ENCODE measurements around the gene DBF4B.
"Not testable (repeated sequence)": the region's sequence is repeated elsewhere in the genome, so short reads cannot be mapped to it uniquely, and the experiment has no call there.

DBF4B gene, protein sequence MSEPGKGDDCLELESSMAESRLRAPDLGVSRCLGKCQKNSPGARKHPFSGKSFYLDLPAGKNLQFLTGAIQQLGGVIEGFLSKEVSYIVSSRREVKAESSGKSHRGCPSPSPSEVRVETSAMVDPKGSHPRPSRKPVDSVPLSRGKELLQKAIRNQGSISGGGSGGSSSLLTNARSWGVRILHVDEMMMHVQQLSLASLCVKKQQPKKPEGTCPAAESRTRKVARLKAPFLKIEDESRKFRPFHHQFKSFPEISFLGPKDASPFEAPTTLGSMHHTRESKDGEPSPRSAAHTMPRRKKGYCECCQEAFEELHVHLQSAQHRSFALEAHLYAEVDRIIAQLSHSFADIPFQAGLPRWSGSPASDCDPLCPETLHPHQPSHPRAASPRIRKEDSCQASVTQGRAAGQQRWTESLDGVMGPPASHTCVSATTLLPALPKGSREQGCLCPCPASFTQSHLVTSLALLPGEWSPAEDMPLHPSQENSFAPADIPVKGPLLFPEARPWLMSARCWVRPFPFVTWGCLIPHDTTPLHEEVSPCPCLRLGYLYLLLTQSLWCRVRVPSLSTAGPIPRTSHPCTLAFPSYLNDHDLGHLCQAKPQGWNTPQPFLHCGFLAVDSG

GRCh38 chr17:44708401-44709263 lies at the start of gene DBF4B:
TSS of gene DBF4B (plus strand) at chr17:44708665. CDS start at chr17:44708821, 156 bp downstream.
- peak; percentile 83 to 95 for DNase-seq

GRCh38 chr17:44661835-44662234 lies 46.6 kb upstream of the DBF4B start:
- no peak for DNase-seq

GRCh38 chr17:44663095-44663494 lies 45.4 kb upstream of the DBF4B start:
- DNase-seq: no peak

DNA sequence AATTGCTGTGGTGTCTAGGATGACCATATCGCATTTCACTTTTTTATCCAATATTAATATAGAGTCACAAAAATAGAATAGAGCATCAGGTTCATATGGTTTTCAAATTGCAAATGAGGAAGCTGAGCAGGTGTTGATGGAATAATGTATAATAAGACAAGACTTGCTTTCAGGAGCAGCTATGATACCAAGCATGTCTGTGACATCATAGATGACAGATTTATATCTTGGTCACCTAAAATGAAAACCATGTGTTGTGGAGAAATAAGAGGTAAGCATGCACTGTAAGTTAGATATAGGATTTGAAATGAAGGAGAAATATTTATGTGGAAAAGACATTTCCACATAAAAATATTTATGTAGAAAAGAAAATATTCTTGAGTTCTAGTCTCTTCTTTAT lies 43.6 kb upstream of the DBF4B start:
- no peak for DNase-seq

DNA sequence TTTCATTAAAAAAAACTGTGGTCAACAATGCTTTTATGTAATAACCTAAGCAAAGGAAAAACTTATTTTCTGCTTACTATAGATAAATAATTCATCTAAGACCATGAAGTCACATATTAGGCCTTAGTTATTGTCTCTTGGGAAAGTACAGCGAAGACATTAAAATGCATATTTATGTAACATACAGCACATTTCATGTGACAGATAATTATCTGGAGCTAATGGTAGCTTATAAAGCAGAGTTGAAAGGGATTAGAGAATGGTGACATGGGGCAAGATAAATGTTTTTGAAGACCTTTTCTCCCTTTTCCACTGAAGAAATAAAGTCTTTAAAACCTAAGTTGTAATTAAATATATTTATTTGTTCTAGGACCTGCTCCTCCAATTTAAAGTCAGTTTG lies 42.5 kb upstream of the DBF4B start:
- DNase-seq: no peak

- peak in 1 of 2 experiments; percentile 24 for DNase-seq
These were observed 35.9 kb upstream of the DBF4B start for GRCh38 chr17:44672479-44673093.

DNA sequence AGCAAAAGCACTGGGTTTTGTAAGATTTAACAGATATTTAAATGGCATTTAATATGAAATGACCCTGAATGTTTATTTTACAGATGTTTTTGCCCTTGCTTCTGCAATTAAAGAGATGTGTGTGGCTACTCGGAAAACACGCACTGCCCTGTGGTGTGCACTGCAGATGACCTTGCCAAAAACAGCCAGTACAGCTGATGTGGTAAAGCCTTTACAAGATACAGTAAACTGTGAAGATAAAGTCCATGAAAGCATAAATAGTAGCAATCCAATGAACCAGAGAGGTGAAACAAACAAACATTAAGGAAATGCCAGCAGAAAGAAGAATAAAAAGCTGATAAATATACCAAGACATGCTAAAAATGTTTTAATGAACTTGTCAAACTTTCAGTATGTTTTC lies 34.6 kb upstream of the DBF4B start:
- no peak for DNase-seq

- no peak for DNase-seq
These were observed 31.3 kb upstream of the DBF4B start for GRCh38 chr17:44677136-44677535.

- not testable (repeated sequence) for DNase-seq
These were observed 25.2 kb upstream of the DBF4B start for GRCh38 chr17:44683303-44683702.

GRCh38 chr17:44687756-44688155 lies 20.7 kb upstream of the DBF4B start:
- DNase-seq: no peak

DNA sequence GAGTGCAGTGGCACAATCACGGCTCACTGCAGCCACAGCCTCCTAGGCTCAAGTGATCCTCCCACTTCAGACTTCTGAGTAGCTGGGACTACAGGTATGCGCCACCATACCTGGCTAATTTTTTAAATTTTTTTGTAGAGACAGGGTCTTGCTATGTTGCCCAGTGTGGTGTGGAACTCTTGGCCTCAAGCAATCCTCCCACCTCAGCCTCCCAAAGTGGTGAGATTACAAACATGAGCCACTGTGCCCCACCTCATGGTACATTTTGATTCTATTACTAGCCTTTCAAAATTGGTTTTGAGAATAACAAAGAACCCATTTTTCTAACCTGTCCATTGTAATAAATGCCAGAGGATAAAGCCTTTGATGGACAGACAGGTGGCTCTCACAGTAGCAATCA lies 20.3 kb upstream of the DBF4B start:
- no peak for DNase-seq

DNA sequence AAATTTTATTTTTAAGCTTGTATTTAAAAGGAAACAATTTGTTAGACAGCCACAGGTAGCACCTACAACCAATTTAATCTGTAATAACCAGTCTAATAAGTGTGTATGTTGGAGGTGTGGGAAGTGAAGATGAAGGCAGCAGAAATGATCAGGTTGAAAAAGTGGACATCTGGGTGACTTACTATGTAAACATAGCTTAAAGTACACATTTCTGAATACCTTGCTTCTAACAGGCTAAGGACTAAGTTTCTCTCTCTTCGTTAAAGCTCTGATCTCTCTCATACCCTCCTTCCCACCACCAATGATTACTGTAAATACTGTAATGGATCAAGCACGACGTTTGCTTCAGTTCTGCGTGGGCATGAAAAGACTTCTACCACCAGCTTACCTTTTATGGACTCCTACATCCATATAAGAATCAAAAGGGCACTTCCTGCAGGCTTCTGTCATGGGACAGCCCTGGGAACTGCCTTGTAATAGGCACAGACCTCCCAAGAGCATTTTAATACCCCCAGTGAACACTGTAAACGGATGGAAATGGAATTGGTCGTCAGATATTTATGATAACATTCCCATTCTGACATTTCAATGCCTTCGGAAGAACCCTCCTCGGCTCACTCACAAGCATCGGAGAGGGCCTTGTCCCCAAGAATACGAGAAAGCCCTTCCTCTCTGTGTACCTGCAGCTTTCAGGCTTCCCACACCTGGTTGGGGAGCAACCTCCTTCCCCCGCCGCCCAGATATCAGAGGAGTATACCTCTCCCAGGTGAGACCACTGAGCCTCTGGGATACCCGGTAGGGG lies 19.6 kb upstream of the DBF4B start:
- peak in 1 of 2 experiments; percentile 47 for DNase-seq

DNA sequence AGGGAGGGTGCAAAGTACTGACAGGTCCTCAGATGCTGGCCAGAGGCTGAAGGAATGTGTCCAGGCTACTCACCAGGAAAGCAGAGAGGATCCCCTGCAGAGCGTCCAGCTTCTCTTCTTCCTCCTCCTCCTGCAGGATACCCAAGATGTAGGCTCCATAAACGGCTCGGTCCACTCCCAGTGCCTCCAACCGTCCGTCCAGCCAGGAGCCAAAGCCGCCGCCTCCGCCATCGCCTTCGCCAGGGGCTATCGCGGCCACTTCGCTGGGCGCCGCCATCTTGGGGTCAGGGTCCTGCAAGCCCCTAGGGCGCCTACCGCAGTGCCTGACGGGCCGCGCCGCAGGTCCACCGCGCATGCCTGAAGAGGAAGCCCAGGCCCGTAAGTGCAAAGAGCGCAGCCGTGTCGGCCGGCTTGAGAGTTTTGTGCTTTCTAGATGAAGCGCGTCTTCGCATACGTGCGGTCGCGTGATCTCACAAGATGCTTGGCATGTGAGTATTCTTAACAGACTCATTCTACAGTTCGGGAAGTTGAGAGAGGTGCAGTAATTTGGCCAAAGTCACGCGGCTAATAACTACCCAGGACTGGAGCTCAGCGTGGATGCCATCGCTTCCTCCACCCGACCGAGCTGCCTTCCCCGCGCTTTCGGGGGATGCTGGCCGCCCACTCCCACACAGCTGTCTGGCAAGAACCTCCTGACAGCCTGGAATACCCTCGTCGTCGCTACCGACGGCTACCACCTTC lies 18.8 kb upstream of the DBF4B start, which contains the start of gene CCDC43:
CCDC43 (minus strand) TSS at position 300 of the 741 bp plus-strand sequence; CDS start at position 277, 23 bp downstream.
- peak; percentile 78 to 95 for DNase-seq

DNA sequence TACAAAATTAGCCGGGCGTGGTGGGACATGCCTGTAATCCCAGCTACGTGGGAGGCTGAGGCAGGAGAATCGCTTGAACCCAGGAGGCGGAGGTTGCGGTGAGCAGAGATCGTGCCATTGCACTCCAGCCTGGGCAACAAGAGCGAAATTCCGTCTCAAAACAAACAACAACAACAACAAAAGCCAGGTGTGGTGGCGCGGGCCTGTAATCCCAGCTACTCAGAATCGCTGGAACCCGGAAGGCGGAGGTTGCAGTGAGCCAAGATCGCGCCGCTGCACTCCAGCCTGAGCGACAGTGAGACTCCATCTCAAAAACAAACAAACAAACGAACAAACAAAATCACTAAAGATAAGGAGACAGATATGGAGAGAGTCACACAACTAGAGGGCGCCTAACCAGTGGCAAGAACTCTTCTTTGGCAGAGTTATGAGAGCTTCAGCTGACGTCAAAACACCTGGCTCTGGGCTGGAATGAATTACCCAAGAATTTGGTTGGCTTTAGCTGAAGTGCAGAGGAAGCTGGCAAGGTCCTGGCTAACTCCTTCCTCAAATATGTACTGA lies 17.6 kb upstream of the DBF4B start:
- DNase-seq: peak; percentile 25 to 47

- no peak for DNase-seq
These were observed 14.9 kb upstream of the DBF4B start for GRCh38 chr17:44693609-44694008.

- not testable (repeated sequence) for DNase-seq
These were observed 8.2 kb upstream of the DBF4B start for GRCh38 chr17:44700288-44700687.

DNA sequence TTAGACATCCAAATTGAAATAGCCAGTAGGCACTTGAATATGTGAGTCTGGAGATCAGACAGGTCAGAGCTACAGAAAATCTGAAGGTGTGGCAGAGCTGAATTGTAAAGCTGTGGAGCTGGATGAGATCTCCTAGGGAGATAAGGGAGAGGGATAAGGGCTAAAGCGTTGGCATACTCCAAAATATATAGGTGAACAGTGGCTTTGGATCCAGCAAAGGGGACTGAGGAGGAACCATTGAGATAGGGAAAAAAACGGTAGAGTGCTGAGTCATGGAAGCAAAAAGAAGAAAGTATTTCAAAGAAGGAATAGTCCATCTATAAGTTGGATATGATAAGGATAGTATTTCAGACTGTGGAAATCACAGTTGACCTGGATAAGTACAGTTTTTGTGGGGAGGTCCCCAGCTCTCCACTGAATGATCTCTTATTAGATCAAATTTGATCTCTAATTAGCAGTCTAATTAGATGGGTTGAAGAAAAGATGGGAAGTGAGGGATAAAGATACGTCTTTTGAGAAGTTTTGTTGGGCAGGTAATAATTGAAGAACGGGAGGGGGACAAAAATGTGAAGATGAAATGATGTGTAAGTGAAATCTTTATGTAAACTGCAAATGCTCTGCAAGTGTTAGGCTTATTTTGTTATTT lies 587 bp upstream of the DBF4B start:
- DNase-seq: no peak

DNA sequence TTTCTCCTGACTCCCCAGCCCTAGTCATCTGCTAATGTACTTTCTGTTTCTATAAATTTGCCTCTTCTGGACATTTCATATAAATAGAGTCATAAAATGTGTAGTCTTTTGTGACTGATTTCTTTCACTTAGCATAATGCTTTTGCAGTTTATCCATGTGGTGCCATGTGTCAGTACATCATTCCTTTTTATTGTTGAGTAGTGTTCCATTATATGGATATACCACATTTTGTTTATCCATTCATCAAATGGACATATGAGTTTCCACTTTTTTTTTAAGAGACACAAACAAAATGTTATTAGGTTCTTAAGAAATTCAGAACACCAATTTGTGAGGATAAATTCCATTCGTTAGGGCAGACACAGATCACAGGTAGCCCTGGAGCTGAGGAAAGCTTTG lies 11.0 kb downstream of the DBF4B start:
- DNase-seq: no peak

DNA sequence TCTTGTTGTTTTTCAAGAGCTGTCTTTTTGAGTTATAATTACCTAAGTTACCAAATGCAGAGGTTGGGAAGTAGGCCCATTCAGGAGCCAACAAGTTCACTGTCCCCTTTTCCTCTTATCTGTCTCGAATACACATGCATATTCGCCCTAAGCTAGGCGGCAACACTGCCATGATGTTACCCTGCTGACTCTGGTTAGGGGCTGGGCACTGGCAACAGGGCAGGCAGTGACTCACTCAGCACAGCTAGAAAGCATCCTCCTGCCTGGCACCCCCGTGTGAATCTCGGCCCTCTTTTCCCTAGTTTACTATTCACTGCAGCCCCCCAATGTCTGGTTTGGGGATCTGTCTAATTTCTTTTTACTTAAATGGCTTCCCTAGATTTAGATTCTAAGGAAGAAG lies 13.8 kb downstream of the DBF4B start:
- DNase-seq: no peak

DNA sequence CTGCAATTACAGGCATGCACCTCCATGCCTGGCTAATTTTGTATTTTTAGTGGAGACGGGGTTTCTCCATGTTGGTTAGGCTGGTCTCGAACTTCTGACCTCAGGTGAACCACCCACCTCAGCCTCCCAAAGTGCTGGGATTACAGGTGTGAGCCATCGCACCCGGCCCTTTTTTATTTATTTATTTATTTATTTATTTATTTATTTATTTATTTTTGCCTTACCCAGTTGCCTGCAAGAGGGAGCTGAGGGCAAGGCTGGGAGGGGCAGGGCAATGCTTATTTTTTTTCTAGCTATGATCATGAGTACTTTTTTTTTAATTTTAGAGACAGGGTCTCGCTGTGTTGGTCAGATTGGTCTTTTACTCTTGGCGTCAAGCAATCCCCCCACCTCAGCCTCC lies 17.7 kb downstream of the DBF4B start:
- not testable (repeated sequence) for DNase-seq
